Upper lobe of left lung (tissue), 4 donors: ENCODE data around the gene TAAR5.

Experiments
- CTCF ChIP-seq, 6 experiments: fragments of 450-650 bp in 4 of 6; fragments of 200-600 bp in 2 of 6; sonication (generic) in 2 of 6; IDR thresholded peaks; one replicate each; pipeline ENCODE4 v1.5.1; 2016 to 2019; ENCODE audit warnings: antibody characterized with exemption in 6 of 6
- EP300 ChIP-seq, 4 donors: sonication (generic); formaldehyde crosslinking; IDR thresholded peaks; one replicate each; pipeline ENCODE4 v1.5.1; 2017; ENCODE audit warnings: antibody characterized with exemption in 4 of 4, control low read depth in 2 of 4
- POLR2A ChIP-seq, 4 donors: fragments of 450-650 bp; IDR thresholded peaks; one replicate each; pipeline ENCODE4 v1.5.1; 2016 to 2017; ENCODE audit warnings: antibody characterized with exemption in 4 of 4, mild to moderate bottlenecking in 2 of 4
- POLR2AphosphoS5 ChIP-seq, 2 donors: sonication (generic); formaldehyde crosslinking; IDR thresholded peaks; one replicate each; pipeline ENCODE4 v1.5.1; 2017; ENCODE audit warnings: antibody characterized with exemption in 2 of 2

GRCh38 chr6:132587424-132587823 is 2.1 kb downstream of the TAAR5 start:
- TF ChIP-seq POLR2A (IDR thresholded peaks at IDR 0.05) (no peak), CTCF (IDR thresholded peaks at IDR 0.05) (no peak), EP300 (IDR thresholded peaks at IDR 0.05) (no peak), POLR2AphosphoS5 (IDR thresholded peaks at IDR 0.05) (no peak)
